C1 segment of cervical spinal cord (tissue), 14 donors: Measurements from ENCODE around the gene VIP.

Source experiments
- DNase-seq, 14 donors: peaks; one replicate each; lab custom pipeline; 2025; lab: John Stamatoyannopoulos, UW

The VIP gene

DNA sequence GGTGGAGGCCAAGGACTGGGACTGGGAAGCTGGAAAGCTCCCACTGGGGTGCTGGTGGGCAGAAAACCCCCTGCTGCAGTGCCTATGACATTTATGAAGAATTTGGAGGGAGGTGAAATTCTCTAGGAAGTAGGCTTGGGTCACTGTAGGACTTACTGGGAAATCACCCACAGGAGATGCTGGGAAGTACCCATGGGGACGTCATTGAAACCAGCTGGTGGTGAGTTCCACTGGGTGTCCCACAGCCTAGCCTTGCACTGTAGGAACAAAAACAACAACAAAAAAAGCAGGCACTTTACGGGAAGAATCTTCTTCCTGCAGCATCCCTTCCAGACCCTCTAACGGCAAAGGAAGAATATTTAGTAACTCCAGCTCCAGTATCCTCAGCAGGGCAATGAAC lies 26.2 kb downstream of the VIP start:
- no peak for DNase-seq

GRCh38 chr6:152783217-152783878 lies 32.8 kb downstream of the VIP start:
- DNase-seq, result no peak

- peak in 1 of 14 donors; percentile 77 for DNase-seq
Measured at GRCh38 chr6:152794696-152795095, 44.1 kb downstream of the VIP start.

DNA sequence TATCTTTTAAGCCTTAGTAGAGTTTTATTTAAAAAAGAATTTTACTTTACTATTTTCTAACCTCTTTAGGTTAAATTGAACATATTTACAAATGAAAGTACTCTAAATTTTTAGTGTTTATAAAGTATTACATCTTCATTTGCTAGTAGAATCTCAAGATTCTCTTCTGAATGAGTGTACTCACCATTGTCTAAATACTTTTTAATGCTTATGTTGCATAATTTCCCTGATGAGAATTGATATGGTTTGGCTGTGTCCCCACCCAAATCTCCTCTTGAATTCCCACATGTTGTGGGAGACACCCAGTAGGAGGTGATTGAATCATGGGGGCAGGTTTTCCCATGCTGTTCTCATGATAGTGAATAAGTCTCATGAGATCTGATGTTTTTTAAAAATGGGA lies 53.6 kb downstream of the VIP start:
- DNase-seq, result no peak
